Kidney epithelial cell (primary cell): ENCODE data around the gene DBNL. TPM values are rescaled to one million over a fixed set of nuclear protein-coding genes. Genes with fewer than 3 reads are reported as not detected.

Experiments
- DNase-seq: peaks from one replicate; pipeline ENCODE4 v3.0.0-alpha.2; 2010; ENCODE audit warnings: low read depth
- H3K27me3 ChIP-seq: 2 replicates; pipeline ENCODE4 v1.6.0; 2011; ENCODE audit warnings: low read length; ENCODE audit not compliant: control insufficient read depth, insufficient read depth
- H3K36me3 ChIP-seq: 2 replicates; pipeline ENCODE4 v1.5.1; 2011; ENCODE audit warnings: low read length; ENCODE audit not compliant: control insufficient read depth, insufficient read depth
- H3K4me3 ChIP-seq: 2 replicates; pipeline ENCODE4 v1.5.1; 2011; ENCODE audit warnings: low read depth, mild to moderate bottlenecking, control low read depth, low read length
- CTCF ChIP-seq: IDR thresholded peaks from 2 replicates; pipeline ENCODE4 v1.5.1; 2011; ENCODE audit warnings: mild to moderate bottlenecking, moderate library complexity, low read length, control low read depth, inconsistent platforms; ENCODE audit not compliant: insufficient read depth, poor library complexity, severe bottlenecking
- total RNA-seq: library from RNA; depleted of rRNA; stranded (reverse); fragments of >200 nt; gene quantifications from 2 replicates; pipeline ENCODE4 v1.2.3, GENCODE V29; 2015

Gene DBNL
- total RNA-seq, 1 donor from 2014 or later: 120 TPM

- Histone ChIP-seq H3K36me3 (peaks cover 5% of the 10 kb centered on the region), H3K4me3 (no peak overlapping the region), H3K27me3 (no peaks in the 10 kb centered on the region)
- DNase-seq: no peak
- TF ChIP-seq CTCF: no peak
Observed at GRCh38 chr7:44051611-44052220, 7.2 kb downstream of the DBNL start.

DNA sequence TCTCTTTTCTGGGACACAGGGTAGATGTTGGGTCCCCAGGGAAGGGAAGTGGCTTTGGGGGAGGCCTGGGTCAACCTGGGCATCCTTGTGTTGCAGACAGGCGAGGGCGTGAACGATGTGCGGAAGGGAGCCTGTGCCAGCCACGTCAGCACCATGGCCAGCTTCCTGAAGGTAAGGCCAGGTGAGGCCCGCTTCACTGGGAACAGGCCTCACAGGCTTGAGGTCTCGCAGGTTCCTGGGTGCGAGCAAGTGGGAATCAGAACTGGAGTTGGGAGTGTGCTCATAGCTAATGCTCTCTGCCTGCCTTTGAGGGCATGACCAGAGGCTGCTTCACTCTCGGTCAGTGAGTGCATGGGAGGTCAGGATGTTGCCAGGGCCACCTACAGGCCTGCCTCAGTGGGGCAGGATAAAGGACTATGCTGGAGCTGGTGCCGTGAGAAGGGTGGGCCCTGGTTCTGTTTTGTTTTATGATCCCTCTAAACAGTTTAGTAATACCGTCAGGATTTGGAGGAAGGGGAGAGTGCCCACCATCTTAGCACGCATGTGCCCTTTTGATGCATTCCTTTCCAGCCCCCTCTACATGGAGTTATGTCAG is 8.4 kb downstream of the DBNL start:
- no peak for DNase-seq
- Histone ChIP-seq H3K27me3 (no peaks in the 10 kb centered on the region), H3K4me3 (no peak overlapping the region), H3K36me3 (peaks cover 5% of the 10 kb centered on the region)
- TF ChIP-seq CTCF: no peak

DNA sequence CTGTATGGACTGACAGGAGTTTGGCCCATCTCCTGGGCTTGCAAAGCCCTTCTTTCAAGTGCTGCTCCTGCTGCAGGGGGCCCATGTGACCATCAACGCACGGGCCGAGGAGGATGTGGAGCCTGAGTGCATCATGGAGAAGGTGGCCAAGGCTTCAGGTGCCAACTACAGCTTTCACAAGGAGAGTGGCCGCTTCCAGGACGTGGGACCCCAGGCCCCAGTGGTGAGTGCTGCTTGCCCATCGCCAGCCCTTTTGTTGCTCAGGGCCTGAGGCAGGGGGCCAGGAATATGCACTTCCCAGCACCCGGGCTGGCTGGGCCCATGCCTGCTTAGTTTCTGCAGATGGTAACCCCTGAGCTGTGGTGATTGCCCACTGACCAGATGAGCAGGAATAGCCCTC is 12.2 kb downstream of the DBNL start:
- Histone ChIP-seq H3K36me3 (peaks cover 2% of the 10 kb centered on the region), H3K4me3 (no peak overlapping the region), H3K27me3 (no peaks in the 10 kb centered on the region)
- TF ChIP-seq CTCF: no peak
- DNase-seq: no peak

GRCh38 chr7:44057181-44057848 is 12.8 kb downstream of the DBNL start:
- Histone ChIP-seq H3K4me3 (no peak overlapping the region), H3K27me3 (no peaks in the 10 kb centered on the region), H3K36me3 (peaks cover 2% of the 10 kb centered on the region)
- TF ChIP-seq CTCF: no peak
- no peak for DNase-seq

GRCh38 chr7:44057849-44058758 is 13.6 kb downstream of the DBNL start:
- Histone ChIP-seq H3K4me3 (no peak overlapping the region), H3K36me3 (peaks cover 2% of the 10 kb centered on the region), H3K27me3 (no peaks in the 10 kb centered on the region)
- TF ChIP-seq CTCF: no peak
- no peak for DNase-seq
